Fibroblast of the aortic adventitia (primary cell): ENCODE measurements around the gene BDH2. TPM values are rescaled to one million over a fixed set of nuclear protein-coding genes. Genes with fewer than 3 reads are reported as not detected.

ENCODE experiments used
- DNase-seq: peaks from one replicate; pipeline ENCODE4 v3.0.0-alpha.2; 2010; ENCODE audit warnings: low read depth
- H3K4me3 ChIP-seq: 2 replicates; pipeline ENCODE4 v1.5.1; 2011; ENCODE audit warnings: low read depth, mild to moderate bottlenecking, control low read depth, low read length, moderate library complexity
- CTCF ChIP-seq: IDR thresholded peaks from 2 replicates; pipeline ENCODE4 v1.5.1; 2011; ENCODE audit warnings: mild to moderate bottlenecking, low read length, control low read depth, inconsistent platforms; ENCODE audit not compliant: insufficient read depth
- total RNA-seq: library from RNA; depleted of rRNA; stranded (reverse); fragments of >200 nt; gene quantifications from 2 replicates; pipeline ENCODE4 v1.2.3, GENCODE V29; 2012; ENCODE audit warnings: low replicate concordance

The BDH2 gene
- 31.2 and 38.7 TPM in 2 replicates for total RNA-seq

GRCh38 chr4:103099691-103100392 lies at the start of gene BDH2:
Gene BDH2, minus strand, starts transcription at chr4:103099834. Its CDS starts 3,580 bp downstream, at chr4:103096254.
- DNase-seq = peak; percentile 99
- H3K4me3 ChIP-seq = peak within 1 kb of the TSS; percentile 72
- TF ChIP-seq CTCF = peak; percentile 59

- no peak for TF ChIP-seq CTCF
- H3K4me3 ChIP-seq = no peak overlapping the region
- no peak for DNase-seq
Observed at GRCh38 chr4:103144926-103145325, 45.3 kb upstream of the BDH2 start.

- peak; percentile 14 for DNase-seq
- no peak for TF ChIP-seq CTCF
- H3K4me3 ChIP-seq = no peak overlapping the region
Observed at GRCh38 chr4:103137446-103137827, 37.8 kb upstream of the BDH2 start.

GRCh38 chr4:103136671-103137445 lies 37.2 kb upstream of the BDH2 start:
- TF ChIP-seq CTCF = no peak
- no peak overlapping the region for H3K4me3 ChIP-seq

GRCh38 chr4:103129174-103129573 lies 29.5 kb upstream of the BDH2 start:
- H3K4me3 ChIP-seq = no peak overlapping the region
- no peak for DNase-seq
- TF ChIP-seq CTCF = no peak

More at GRCh38 chr4:103136671-103137445, 37.2 kb upstream of the BDH2 start:
- no peak for DNase-seq

- TF ChIP-seq CTCF = no peak
- no peak for DNase-seq
- H3K4me3 ChIP-seq = no peak overlapping the region
Observed at GRCh38 chr4:103126126-103126525, 26.5 kb upstream of the BDH2 start.
